Astrocyte (in vitro differentiated cells and primary cell): ENCODE results near the gene WT1.

ENCODE experiments used
- EZH2 ChIP-seq: IDR thresholded peaks from 2 replicates; pipeline ENCODE4 v1.6.1; 2012; ENCODE audit warnings: mild to moderate bottlenecking, low read length, inconsistent platforms; ENCODE audit not compliant: insufficient read depth
- TF ChIP-seq, protein P1 (sequence below): IDR thresholded peaks from 2 replicates; pipeline ENCODE4 v1.5.1; 2011; ENCODE audit warnings: low read depth, mild to moderate bottlenecking, inconsistent platforms, low read length, moderate library complexity; ENCODE audit not compliant: insufficient read depth

GRCh38 chr11:32448232-32448631, 12.9 kb upstream of the WT1 start:
- TF ChIP-seq, protein P1, sequence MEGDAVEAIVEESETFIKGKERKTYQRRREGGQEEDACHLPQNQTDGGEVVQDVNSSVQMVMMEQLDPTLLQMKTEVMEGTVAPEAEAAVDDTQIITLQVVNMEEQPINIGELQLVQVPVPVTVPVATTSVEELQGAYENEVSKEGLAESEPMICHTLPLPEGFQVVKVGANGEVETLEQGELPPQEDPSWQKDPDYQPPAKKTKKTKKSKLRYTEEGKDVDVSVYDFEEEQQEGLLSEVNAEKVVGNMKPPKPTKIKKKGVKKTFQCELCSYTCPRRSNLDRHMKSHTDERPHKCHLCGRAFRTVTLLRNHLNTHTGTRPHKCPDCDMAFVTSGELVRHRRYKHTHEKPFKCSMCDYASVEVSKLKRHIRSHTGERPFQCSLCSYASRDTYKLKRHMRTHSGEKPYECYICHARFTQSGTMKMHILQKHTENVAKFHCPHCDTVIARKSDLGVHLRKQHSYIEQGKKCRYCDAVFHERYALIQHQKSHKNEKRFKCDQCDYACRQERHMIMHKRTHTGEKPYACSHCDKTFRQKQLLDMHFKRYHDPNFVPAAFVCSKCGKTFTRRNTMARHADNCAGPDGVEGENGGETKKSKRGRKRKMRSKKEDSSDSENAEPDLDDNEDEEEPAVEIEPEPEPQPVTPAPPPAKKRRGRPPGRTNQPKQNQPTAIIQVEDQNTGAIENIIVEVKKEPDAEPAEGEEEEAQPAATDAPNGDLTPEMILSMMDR, result no peak
- TF ChIP-seq EZH2, result no peak
